Progenitor cell of endocrine pancreas (in vitro differentiated cells): ENCODE data around the gene CLHC1. TPM values are rescaled to one million over a fixed set of nuclear protein-coding genes. Genes with fewer than 3 reads are reported as not detected.

Experiments used
- DNase-seq: peaks from one replicate; pipeline ENCODE4 v3.0.0; 2021; ENCODE audit warnings: low spot score; ENCODE audit not compliant: unreplicated experiment
- H3K27ac Mint-ChIP-seq: 2 replicates; pipeline ENCODE4 v1.8.0; 2021; ENCODE audit warnings: mild to moderate bottlenecking, moderate library complexity, mixed read lengths
- H3K27me3 Mint-ChIP-seq: 2 replicates; pipeline ENCODE4 v1.8.0; 2021; ENCODE audit warnings: mixed read lengths
- H3K36me3 Mint-ChIP-seq: 2 replicates; pipeline ENCODE4 v1.8.0; 2022; ENCODE audit warnings: mixed read lengths; ENCODE audit not compliant: insufficient read depth
- H3K4me1 Mint-ChIP-seq: 2 replicates; pipeline ENCODE4 v1.8.0; 2021; ENCODE audit warnings: low read depth, mixed read lengths
- H3K4me3 Mint-ChIP-seq: 2 replicates; pipeline ENCODE4 v1.8.0; 2021; ENCODE audit warnings: low read depth, mild to moderate bottlenecking, moderate library complexity, mixed read lengths
- H3K9me3 Mint-ChIP-seq: 2 replicates; pipeline ENCODE4 v1.8.0; 2021; ENCODE audit warnings: low read depth, mixed read lengths
- total RNA-seq: library from RNA; stranded (reverse); gene quantifications from 2 replicates; pipeline ENCODE4 v1.2.1, GENCODE V29; 2021
- TF ChIP-seq, protein P1 (sequence below): fragments of 200-600 bp; sonication (generic); IDR thresholded peaks from one replicate; pipeline ENCODE4 v1.5.0; 2021; ENCODE audit warnings: antibody characterized with exemption, mild to moderate bottlenecking; ENCODE audit not compliant: unreplicated experiment

The CLHC1 gene
- total RNA-seq, 1 donor from 2014 or later, result 43.9 TPM

DNA sequence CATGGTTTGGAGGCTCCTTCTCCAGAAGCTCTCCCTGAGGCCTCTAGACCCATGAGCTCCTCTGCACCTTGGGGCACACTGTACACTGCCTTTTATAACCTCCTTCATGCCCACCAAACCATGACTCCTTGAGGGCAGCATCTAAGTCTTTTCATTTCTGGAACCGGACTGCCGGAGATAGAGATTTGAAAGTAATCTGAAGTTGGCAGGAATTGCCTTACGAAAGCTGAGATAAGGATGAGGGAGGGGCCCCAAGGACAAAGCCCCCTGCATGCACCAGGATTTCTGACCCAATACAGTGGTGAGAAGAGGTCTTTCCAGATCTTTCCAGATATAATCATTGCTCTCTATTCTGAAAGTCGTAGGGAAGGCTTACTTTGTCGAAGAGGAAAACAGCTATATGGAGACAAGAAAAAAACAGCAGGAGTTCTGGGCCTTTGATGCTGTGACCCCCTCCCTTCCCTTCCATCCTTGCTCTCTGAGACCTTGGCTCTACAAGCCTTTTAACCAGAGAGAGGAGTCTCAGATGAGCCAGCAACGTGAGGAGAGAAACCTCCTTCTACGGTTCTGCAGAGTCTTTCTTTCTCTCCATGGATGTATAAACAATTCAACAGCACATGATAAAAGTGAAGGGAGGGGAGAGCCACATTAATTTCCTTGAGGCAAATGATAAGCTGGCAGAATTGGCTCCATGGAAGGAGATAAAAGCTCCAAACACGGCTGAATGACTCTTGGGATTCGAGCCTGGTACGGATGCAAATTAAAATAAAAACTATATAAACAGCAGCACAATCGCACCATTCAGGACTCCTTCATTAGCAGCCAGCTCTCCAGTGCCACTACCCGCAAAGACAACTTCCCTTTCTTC, 93.8 kb downstream of the CLHC1 start:
- TF ChIP-seq, protein P1, sequence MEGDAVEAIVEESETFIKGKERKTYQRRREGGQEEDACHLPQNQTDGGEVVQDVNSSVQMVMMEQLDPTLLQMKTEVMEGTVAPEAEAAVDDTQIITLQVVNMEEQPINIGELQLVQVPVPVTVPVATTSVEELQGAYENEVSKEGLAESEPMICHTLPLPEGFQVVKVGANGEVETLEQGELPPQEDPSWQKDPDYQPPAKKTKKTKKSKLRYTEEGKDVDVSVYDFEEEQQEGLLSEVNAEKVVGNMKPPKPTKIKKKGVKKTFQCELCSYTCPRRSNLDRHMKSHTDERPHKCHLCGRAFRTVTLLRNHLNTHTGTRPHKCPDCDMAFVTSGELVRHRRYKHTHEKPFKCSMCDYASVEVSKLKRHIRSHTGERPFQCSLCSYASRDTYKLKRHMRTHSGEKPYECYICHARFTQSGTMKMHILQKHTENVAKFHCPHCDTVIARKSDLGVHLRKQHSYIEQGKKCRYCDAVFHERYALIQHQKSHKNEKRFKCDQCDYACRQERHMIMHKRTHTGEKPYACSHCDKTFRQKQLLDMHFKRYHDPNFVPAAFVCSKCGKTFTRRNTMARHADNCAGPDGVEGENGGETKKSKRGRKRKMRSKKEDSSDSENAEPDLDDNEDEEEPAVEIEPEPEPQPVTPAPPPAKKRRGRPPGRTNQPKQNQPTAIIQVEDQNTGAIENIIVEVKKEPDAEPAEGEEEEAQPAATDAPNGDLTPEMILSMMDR, result no peak
- Mint-ChIP-seq H3K27ac (no peak overlapping the region), H3K27me3 (no peaks in the 10 kb centered on the region), H3K36me3 (no peaks in the 10 kb centered on the region), H3K9me3 (no peaks in the 10 kb centered on the region), H3K4me3 (no peak overlapping the region), H3K4me1 (peaks cover 43% of the 10 kb centered on the region)
- no peak for DNase-seq

DNA sequence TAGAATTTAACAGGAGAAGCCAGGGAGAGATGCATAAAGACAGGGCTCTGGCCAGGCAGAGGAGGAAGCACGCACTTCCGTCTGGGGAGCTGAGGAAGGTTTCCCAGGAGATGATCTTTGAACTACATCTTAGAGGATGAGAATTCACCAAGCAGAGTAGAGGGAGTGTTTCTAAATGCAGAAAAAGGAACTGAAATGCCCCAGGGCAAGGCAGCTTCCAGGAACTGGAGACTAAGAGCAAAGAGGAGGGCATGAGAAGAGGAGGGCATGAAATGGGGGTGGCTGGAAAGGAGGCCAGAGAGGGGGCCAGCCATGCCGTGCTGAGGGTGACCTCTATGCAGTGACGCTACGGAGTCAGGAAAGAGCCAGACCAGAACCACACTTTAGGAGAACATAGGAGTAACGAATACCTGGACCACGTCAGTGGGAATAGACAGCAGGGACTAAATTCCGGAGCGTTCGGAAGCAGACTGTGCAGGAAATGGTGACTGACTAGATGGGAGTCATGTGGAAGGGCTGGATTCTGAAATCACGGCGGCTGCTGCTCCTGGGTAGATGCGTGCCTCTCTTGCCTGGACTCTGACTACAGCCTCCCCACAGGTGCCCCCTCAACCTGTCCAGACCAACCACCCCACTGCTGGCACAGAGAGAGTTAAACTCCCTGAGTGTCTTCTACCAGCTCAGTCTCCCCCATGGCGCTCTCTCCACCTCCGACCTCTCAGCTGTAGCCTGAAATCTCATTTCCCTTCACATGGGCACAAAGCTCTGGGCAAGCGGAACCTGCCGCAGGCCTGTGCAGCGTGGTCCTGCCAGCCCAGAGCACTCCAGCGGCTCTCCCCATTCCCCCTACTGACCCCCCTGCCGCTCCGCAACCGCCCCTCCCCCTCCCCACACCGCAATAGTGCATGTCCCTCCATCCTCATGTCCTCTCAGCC, 94.8 kb downstream of the CLHC1 start:
- TF ChIP-seq, protein P1, result no peak
- H3K27ac Mint-ChIP-seq, result peak overlapping the region; percentile 65

DNA sequence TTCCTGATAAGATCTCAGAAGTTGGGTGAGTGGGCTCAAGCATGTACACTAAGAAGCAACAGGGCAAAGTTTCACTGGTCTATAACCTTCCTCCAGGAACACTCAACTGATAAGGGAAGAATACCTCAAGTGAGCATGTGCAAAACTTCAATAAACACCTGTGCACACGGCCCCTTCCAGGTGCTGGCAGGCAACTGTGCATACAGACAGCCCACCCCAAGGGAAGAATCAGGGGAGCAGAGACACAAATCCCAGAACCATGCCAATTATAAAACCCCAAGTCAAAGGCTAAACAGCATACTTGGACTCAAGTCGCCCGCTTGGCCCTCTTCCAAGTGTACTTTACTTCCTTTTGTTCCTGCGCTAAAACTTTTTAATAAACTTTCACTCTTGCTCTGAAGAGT, 96.0 kb downstream of the CLHC1 start:
- no peak for DNase-seq
- no peak overlapping the region for H3K4me3 Mint-ChIP-seq
- TF ChIP-seq, protein P1, result no peak
- no peaks in the 10 kb centered on the region for H3K9me3 Mint-ChIP-seq
- H3K27me3 Mint-ChIP-seq, result no peaks in the 10 kb centered on the region
- peaks cover 40% of the 10 kb centered on the region for H3K4me1 Mint-ChIP-seq
- no peaks in the 10 kb centered on the region for H3K36me3 Mint-ChIP-seq
- H3K27ac Mint-ChIP-seq, result peak overlapping the region; percentile 51

More for the DNA sequence above, 94.8 kb downstream of the CLHC1 start:
- Mint-ChIP-seq H3K4me1 (peaks cover 43% of the 10 kb centered on the region), H3K9me3 (no peaks in the 10 kb centered on the region), H3K36me3 (no peaks in the 10 kb centered on the region), H3K27me3 (no peaks in the 10 kb centered on the region), H3K4me3 (no peak overlapping the region)
- no peak for DNase-seq

DNA sequence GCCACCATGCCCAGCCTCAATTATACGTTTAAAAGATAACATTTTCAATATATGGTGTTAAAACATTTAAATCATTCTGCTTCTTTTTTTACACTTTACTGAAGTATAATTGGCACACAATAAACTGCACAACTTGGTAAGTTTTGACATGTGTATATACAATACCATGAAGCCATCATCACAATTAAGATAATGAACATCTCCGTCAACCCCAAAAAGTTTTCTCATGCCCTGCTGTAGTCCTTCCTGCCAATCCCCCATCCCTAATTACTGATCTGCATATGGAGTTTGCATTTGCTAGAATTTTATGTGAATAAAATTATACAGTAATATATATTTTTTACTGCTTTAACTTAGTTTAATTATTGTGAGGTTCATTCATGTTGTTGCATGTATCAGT, 96.6 kb downstream of the CLHC1 start:
- Mint-ChIP-seq H3K27me3 (no peaks in the 10 kb centered on the region), H3K4me1 (peaks cover 40% of the 10 kb centered on the region), H3K9me3 (no peaks in the 10 kb centered on the region), H3K27ac (no peak overlapping the region), H3K4me3 (no peak overlapping the region), H3K36me3 (no peaks in the 10 kb centered on the region)
- DNase-seq, result no peak
- TF ChIP-seq, protein P1, result no peak

DNA sequence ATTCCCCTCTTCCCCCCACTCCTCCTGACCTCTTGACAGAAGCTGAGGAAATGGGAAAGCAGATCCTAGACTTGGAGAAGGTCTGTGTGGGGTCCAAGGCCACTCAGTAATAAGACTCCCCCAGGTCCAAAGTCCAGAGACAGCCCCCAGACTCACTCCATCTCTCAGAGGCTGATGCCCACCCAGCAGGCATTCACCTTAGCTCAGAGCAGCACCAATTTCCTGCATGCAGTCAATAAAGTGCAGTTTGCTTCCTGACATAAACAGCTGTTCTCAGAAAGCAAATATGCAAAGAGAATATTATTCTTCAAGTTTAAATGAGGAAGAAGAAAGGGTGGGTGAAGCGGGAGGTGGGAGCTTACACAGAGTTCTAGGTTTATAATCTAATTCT, 97.8 kb downstream of the CLHC1 start:
- Mint-ChIP-seq H3K4me1 (peaks cover 39% of the 10 kb centered on the region), H3K27ac (no peak overlapping the region), H3K4me3 (no peak overlapping the region), H3K36me3 (no peaks in the 10 kb centered on the region), H3K27me3 (no peaks in the 10 kb centered on the region), H3K9me3 (no peaks in the 10 kb centered on the region)
- TF ChIP-seq, protein P1, result no peak
- no peak for DNase-seq
